ENCODE measurements around the gene CHCHD3.
"Not testable (repeated sequence)": the region's sequence is repeated elsewhere in the genome, so short reads cannot be mapped to it uniquely, and the experiment has no call there.

Gene CHCHD3

DNA sequence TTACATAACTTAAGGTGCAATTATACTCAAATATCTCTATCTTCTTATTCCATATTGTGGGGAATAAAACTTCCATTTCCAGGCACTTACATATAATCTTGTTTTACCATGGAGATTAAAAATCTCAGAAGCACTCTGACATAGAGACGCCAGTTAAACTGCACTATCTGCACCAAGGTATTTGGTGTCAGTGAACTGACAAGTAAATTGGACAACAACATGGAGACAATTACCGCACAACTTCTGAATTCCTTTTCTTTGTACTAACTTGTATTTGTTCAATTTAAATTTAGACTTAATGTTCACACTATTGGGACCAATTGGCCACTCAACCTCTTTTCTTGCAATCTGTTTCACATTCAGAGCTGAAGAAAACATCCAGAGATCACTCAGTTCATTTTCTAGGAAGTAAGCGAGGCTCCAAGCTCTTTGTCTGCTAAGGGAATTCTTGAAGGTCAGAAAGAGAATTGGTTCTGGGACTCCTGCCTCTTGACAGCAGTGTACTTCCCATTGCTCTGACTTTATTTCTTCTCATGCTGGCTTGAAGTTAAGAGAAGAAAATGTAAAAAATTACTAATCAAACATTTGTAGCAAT is 184.7 kb downstream of the CHCHD3 start:
- Mint-ChIP-seq H3K27ac (no peak overlapping the region), H3K9me3 (peaks cover 45% of the 10 kb centered on the region), H3K4me1 (no peaks in the 10 kb centered on the region), H3K27me3 (ENCODE audit: low read depth, poor library complexity) (no peaks in the 10 kb centered on the region), H3K4me3 (no peak overlapping the region), H3K36me3 (ENCODE audit: low read depth) (peaks cover 72% of the 10 kb centered on the region)
- TF ChIP-seq, protein P1, sequence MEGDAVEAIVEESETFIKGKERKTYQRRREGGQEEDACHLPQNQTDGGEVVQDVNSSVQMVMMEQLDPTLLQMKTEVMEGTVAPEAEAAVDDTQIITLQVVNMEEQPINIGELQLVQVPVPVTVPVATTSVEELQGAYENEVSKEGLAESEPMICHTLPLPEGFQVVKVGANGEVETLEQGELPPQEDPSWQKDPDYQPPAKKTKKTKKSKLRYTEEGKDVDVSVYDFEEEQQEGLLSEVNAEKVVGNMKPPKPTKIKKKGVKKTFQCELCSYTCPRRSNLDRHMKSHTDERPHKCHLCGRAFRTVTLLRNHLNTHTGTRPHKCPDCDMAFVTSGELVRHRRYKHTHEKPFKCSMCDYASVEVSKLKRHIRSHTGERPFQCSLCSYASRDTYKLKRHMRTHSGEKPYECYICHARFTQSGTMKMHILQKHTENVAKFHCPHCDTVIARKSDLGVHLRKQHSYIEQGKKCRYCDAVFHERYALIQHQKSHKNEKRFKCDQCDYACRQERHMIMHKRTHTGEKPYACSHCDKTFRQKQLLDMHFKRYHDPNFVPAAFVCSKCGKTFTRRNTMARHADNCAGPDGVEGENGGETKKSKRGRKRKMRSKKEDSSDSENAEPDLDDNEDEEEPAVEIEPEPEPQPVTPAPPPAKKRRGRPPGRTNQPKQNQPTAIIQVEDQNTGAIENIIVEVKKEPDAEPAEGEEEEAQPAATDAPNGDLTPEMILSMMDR (IDR thresholded peaks at IDR 0.05): no peak
- DNase-seq: no peak

DNA sequence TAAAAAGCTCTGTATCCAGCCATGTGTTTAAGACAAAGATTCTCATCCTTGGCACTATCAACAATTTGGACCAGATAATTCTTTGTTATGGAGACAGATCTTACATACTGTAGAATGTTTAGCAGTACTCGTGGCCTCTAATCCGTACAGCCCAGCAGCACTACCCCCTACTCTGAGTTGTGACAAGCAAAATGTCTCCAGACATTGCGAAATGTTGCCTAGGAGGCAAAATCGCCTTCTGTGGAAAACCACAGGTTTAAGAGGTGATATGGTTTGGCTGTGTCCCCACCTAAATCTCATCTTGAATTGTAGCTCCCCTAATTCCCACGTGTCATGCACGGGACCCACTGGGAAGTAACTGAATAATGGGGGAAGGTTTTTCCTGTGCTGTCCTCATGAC is 186.7 kb downstream of the CHCHD3 start:
- no peak for DNase-seq
- Mint-ChIP-seq H3K36me3 (ENCODE audit: low read depth) (peaks cover 65% of the 10 kb centered on the region), H3K4me3 (no peak overlapping the region), H3K27ac (no peak overlapping the region), H3K27me3 (ENCODE audit: low read depth, poor library complexity) (no peaks in the 10 kb centered on the region), H3K4me1 (no peaks in the 10 kb centered on the region), H3K9me3 (peaks cover 40% of the 10 kb centered on the region)
- TF ChIP-seq, protein P1 (IDR thresholded peaks at IDR 0.05): no peak

DNA sequence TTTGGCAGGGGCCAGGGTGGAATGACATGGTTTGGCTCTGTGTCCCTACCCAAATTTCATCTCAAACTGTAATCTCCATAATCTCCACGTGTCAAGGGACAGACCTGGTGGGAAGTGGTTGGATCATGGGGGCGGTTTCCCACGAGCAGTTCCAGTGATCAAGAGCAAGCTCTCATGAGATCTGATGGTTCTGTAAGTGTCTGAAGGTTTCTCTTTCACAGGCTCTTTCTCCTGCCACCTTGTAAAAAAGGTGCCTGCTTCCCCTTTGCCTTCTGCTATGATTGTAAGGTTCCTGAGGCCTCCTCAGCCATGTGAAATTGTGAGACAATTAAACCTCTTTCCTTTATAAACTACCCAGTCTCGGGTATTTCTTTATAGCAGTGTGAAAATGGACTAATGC is 188.3 kb downstream of the CHCHD3 start:
- H3K36me3 Mint-ChIP-seq (ENCODE audit: low read depth): peaks cover 54% of the 10 kb centered on the region
- peaks cover 33% of the 10 kb centered on the region for H3K9me3 Mint-ChIP-seq
- no peaks in the 10 kb centered on the region for H3K27me3 Mint-ChIP-seq (ENCODE audit: low read depth, poor library complexity)
- TF ChIP-seq, protein P1 (IDR thresholded peaks at IDR 0.05): no peak
- H3K4me3 Mint-ChIP-seq: no peak overlapping the region
- no peak for DNase-seq
- no peaks in the 10 kb centered on the region for H3K4me1 Mint-ChIP-seq
- H3K27ac Mint-ChIP-seq: no peak overlapping the region

DNA sequence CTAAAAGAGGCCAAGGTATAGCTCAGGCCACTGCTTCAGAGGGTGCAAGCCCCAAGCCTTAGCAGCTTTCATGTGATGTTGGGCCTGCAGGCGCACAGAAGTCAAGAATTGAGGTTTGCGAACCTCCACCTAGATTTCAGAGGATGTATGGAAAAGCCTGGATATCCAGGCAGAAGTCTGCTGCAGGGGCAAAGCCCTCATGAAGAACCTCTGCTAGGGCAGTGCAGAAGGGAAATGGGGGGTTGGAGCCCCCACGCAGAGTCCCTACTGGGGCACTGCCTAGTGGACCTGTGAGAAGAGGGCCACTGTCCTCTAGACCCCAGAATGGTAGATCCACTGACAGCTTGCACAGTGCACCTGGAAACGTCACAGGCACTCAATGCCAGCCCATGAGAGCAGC is 189.1 kb downstream of the CHCHD3 start:
- H3K27ac Mint-ChIP-seq; H3K4me1 Mint-ChIP-seq; H3K4me3 Mint-ChIP-seq; DNase-seq; H3K27me3 Mint-ChIP-seq (ENCODE audit: low read depth, poor library complexity): not testable (repeated sequence)
- Mint-ChIP-seq H3K36me3 (ENCODE audit: low read depth) (peaks cover 49% of the 10 kb centered on the region), H3K9me3 (peaks cover 28% of the 10 kb centered on the region)

DNA sequence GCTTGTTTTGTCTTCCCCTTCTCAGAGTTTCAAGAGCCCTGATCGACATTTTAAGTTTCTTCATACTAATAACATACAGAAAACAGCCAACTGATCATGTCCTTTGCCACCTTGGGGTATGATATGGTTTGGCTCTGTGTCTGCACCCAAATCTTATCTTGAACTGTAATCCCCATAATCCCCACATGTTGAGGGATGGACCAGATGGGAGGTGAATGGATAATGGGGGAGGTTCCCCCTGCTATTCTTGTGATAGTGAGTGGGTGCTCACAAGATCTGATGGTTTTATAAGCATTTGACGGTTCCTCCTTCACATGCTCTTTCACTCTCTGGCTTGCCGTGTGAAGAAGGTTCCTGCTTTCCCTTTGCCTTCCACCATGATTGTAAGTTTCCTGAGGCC is 190.3 kb downstream of the CHCHD3 start:
- Mint-ChIP-seq H3K9me3 (peaks cover 28% of the 10 kb centered on the region), H3K4me1 (no peaks in the 10 kb centered on the region), H3K27me3 (ENCODE audit: low read depth, poor library complexity) (no peaks in the 10 kb centered on the region), H3K36me3 (ENCODE audit: low read depth) (peaks cover 45% of the 10 kb centered on the region), H3K27ac (no peak overlapping the region), H3K4me3 (no peak overlapping the region)
- DNase-seq: no peak
- TF ChIP-seq, protein P1 (IDR thresholded peaks at IDR 0.05): no peak

DNA sequence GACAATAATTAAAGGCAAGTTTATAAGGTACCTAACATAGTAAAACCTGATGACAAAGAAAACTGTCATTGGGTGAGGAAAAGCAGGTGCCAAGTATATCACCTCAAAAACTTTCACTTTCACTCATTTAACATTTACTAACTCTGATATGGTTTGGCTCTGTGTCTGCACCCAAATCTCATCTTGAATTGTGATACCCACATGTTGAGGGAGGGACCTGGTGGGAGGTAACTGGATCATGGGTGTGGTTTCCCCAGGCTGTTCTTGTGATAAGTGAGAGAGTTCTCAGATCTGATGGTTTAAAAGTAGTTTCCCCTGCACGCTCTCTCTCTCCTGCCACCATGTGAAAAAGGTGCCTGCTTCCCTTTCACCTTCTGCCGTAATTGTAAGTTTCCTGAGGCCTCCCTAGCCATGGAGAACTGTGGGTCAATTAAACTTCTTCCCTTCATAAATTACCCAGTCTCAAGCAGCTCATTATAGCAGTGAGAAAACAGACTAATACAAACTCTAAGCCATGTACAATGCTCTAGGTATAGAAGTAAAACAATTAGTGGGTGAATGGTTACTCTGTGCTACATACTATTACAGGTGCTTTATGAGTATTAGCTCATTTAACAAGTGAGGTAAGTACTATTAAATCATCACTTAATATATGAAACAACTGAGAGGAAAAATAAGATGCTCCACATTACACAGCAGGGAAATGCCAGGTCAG is 199.0 kb downstream of the CHCHD3 start:
- Mint-ChIP-seq H3K4me1 (peaks cover 7% of the 10 kb centered on the region), H3K4me3 (no peak overlapping the region), H3K9me3 (no peaks in the 10 kb centered on the region), H3K36me3 (ENCODE audit: low read depth) (peaks cover 19% of the 10 kb centered on the region), H3K27ac (no peak overlapping the region), H3K27me3 (ENCODE audit: low read depth, poor library complexity) (no peaks in the 10 kb centered on the region)
- DNase-seq: no peak
- TF ChIP-seq, protein P1 (IDR thresholded peaks at IDR 0.05): no peak
